Tibial artery (tissue), 4 donors: ENCODE data around the gene STUB1.

Experiments used
- DNase-seq, 2 donors: peaks; one replicate each; pipeline ENCODE4 v3.0.0-alpha.2; 2019
- H3K27ac ChIP-seq, 2 donors: fragments of 200-600 bp; sonication (generic) in 1 of 2; 1 replicate in 1 of 2; 2 replicates in 1 of 2; pipeline ENCODE4 v1.5.1; 2018 to 2019; ENCODE audit warnings: mild to moderate bottlenecking in 1 of 2
- H3K27me3 ChIP-seq, 2 donors: fragments of 200-600 bp; sonication (generic) in 1 of 2; one replicate each; pipeline versions ENCODE4 v1.5.1 to v1.6.0; 2016 to 2019
- H3K36me3 ChIP-seq, 3 donors: fragments of 200-600 bp; sonication (generic) in 2 of 3; one replicate each; pipeline ENCODE4 v1.5.1; 2016 to 2019; ENCODE audit warnings: mild to moderate bottlenecking in 2 of 3
- H3K4me1 ChIP-seq, 4 donors: fragments of 200-600 bp; sonication (generic) in 2 of 4; 1 replicate in 3 of 4; 2 replicates in 1 of 4; pipeline ENCODE4 v1.5.1; 2016 to 2019
- H3K4me3 ChIP-seq, 2 donors: fragments of 200-600 bp; sonication (generic) in 1 of 2; 1 replicate in 1 of 2; 2 replicates in 1 of 2; pipeline ENCODE4 v1.5.1; 2018 to 2019; ENCODE audit warnings: mild to moderate bottlenecking in 2 of 2
- H3K9me3 ChIP-seq, 3 donors: fragments of 200-600 bp; sonication (generic) in 1 of 3; one replicate each; pipeline ENCODE4 v1.5.1; 2016 to 2019
- CTCF ChIP-seq, 2 experiments: fragments of 200-600 bp in 1 of 2; fragments of 450-650 bp in 1 of 2; IDR thresholded peaks; one replicate each; pipeline ENCODE4 v1.5.1; 2017 to 2019; ENCODE audit warnings: antibody characterized with exemption in 2 of 2, mild to moderate bottlenecking in 1 of 2, moderate library complexity in 1 of 2
- intact Hi-C: fragments of 100-400 bp; cut with DNase I; formaldehyde crosslinking; loops from one replicate; pipeline ENCODE4 v1.15.0; 2023; ENCODE audit warnings: low total_unique reads

The STUB1 gene

GRCh38 chr16:674214-674881 is 5.9 kb upstream of the STUB1 start:
- Histone ChIP-seq H3K36me3 (peaks cover 34 to 55% (median 43%) of the 10 kb centered on the region in 3 donors), H3K9me3 (no peaks in the 10 kb centered on the region), H3K27me3 (peaks cover 0 to 8% of the 10 kb centered on the region in 2 donors), H3K27ac (no peak overlapping the region), H3K4me3 (no peak overlapping the region), H3K4me1 (peaks cover 0 to 31% (median 20%) of the 10 kb centered on the region in 4 donors)
- DNase-seq = no peak
- no peak for TF ChIP-seq CTCF (IDR thresholded peaks at IDR 0.05)
- intact Hi-C loops = no loop called here

GRCh38 chr16:674968-675883 is 5.0 kb upstream of the STUB1 start, which contains the start of gene RHBDL1:
TSS of gene RHBDL1 (plus strand) at chr16:675671. CDS start at chr16:675791, 120 bp downstream.
- no peak for DNase-seq
- no peak for TF ChIP-seq CTCF (IDR thresholded peaks at IDR 0.05)
- peaks cover 0 to 8% of the 10 kb centered on the region in 2 donors for H3K27me3 ChIP-seq
- H3K4me1 ChIP-seq = peaks cover 0 to 32% (median 18%) of the 10 kb centered on the region in 4 donors
- intact Hi-C loops = no loop called here
- H3K9me3 ChIP-seq = no peaks in the 10 kb centered on the region
- H3K27ac ChIP-seq = peak within 1 kb of the TSS in 1 of 2 donors; percentile 33
- H3K36me3 ChIP-seq = peaks cover 29 to 46% (median 37%) of the 10 kb centered on the region in 3 donors
- peak within 1 kb of the TSS; percentile 42 to 49 for H3K4me3 ChIP-seq

GRCh38 chr16:675884-676564 is 4.2 kb upstream of the STUB1 start:
- peaks cover 0 to 39% (median 22%) of the 10 kb centered on the region in 4 donors for H3K4me1 ChIP-seq
- peaks cover 0 to 8% of the 10 kb centered on the region in 2 donors for H3K27me3 ChIP-seq
- TF ChIP-seq CTCF (IDR thresholded peaks at IDR 0.05) = no peak
- H3K27ac ChIP-seq = peak overlapping the region in 1 of 2 donors; percentile 33
- peaks cover 21 to 38% (median 29%) of the 10 kb centered on the region in 3 donors for H3K36me3 ChIP-seq
- intact Hi-C loops = no loop called here
- no peaks in the 10 kb centered on the region for H3K9me3 ChIP-seq
- H3K4me3 ChIP-seq = peak overlapping the region; percentile 42 to 49
- DNase-seq = no peak

- no peak for TF ChIP-seq CTCF (IDR thresholded peaks at IDR 0.05)
- intact Hi-C loops = no loop called here
- H3K9me3 ChIP-seq = no peaks in the 10 kb centered on the region
- H3K36me3 ChIP-seq = peaks cover 18 to 37% (median 26%) of the 10 kb centered on the region in 3 donors
- H3K27me3 ChIP-seq = peaks cover 0 to 8% of the 10 kb centered on the region in 2 donors
- DNase-seq = no peak
- no peak overlapping the region for H3K4me3 ChIP-seq
- H3K27ac ChIP-seq = no peak overlapping the region
- H3K4me1 ChIP-seq = peaks cover 0 to 44% (median 27%) of the 10 kb centered on the region in 4 donors
These were observed 3.7 kb upstream of the STUB1 start for GRCh38 chr16:676565-676902.

GRCh38 chr16:676913-677312 is 3.3 kb upstream of the STUB1 start:
- intact Hi-C loops = no loop called here
- peaks cover 0 to 8% of the 10 kb centered on the region in 2 donors for H3K27me3 ChIP-seq
- TF ChIP-seq CTCF (IDR thresholded peaks at IDR 0.05) = no peak
- peaks cover 18 to 37% (median 26%) of the 10 kb centered on the region in 3 donors for H3K36me3 ChIP-seq
- no peak overlapping the region for H3K4me3 ChIP-seq
- H3K4me1 ChIP-seq = peaks cover 0 to 48% (median 31%) of the 10 kb centered on the region in 4 donors
- H3K9me3 ChIP-seq = no peaks in the 10 kb centered on the region
- DNase-seq = no peak
- no peak overlapping the region for H3K27ac ChIP-seq
